Keratinocyte (primary cell): Measurements from ENCODE around the gene ATG10. TPM values are rescaled to one million over a fixed set of nuclear protein-coding genes. Genes with fewer than 3 reads are reported as not detected.
A peak's percentile ranks its signal among the peaks of the same experiment; 100 is the strongest.

Source experiments
- DNase-seq: peaks from one replicate; pipeline ENCODE4 v3.0.0-alpha.2; 2011; ENCODE audit warnings: low read depth, missing footprints, low spot score
- FAIRE-seq: peaks from 2 replicates; lab custom pipeline; 2011; peaks lifted over from hg19 to GRCh38; lab: Jason Lieb, UNC
- H2AFZ ChIP-seq: 2 replicates; pipeline ENCODE4 v1.6.0; 2012; ENCODE audit warnings: low read length, control low read depth, inconsistent platforms; ENCODE audit not compliant: control insufficient read depth
- H3K27ac ChIP-seq: 2 replicates; pipeline ENCODE4 v1.5.1; 2011; ENCODE audit warnings: low read length; ENCODE audit not compliant: control insufficient read depth, insufficient read depth
- H3K27me3 ChIP-seq: 3 replicates; pipeline ENCODE4 v1.6.0; 2011; ENCODE audit warnings: low read length; ENCODE audit not compliant: control insufficient read depth, insufficient read depth; ENCODE audit errors: extremely low read depth
- H3K36me3 ChIP-seq, 2 experiments: 2 replicates in 1 of 2; 3 replicates in 1 of 2; pipeline ENCODE4 v1.5.1; 2011; ENCODE audit warnings: low read length in 2 of 2, mild to moderate bottlenecking in 1 of 2; ENCODE audit not compliant: control insufficient read depth in 2 of 2, insufficient read depth in 2 of 2; ENCODE audit errors: extremely low read depth in 1 of 2
- H3K4me1 ChIP-seq: 3 replicates; pipeline ENCODE4 v1.5.1; 2011; ENCODE audit warnings: low read length; ENCODE audit not compliant: control insufficient read depth, insufficient read depth; ENCODE audit errors: extremely low read depth
- H3K4me2 ChIP-seq: 3 replicates; pipeline ENCODE4 v1.6.0; 2011; ENCODE audit warnings: low read depth, low read length; ENCODE audit not compliant: control insufficient read depth, insufficient read depth; ENCODE audit errors: extremely low read depth
- H3K4me3 ChIP-seq, 3 experiments: fragments of 200-600 bp in 1 of 3; sonication (generic) in 1 of 3; 2 replicates in 2 of 3; 3 replicates in 1 of 3; pipeline ENCODE4 v1.5.1; 2011 to 2016; ENCODE audit warnings: low read length in 3 of 3, mild to moderate bottlenecking in 3 of 3, control low read depth in 2 of 3, inconsistent platforms in 1 of 3, low read depth in 1 of 3, mixed read lengths in 1 of 3, mixed run types in 1 of 3, moderate library complexity in 1 of 3; ENCODE audit not compliant: control insufficient read depth in 2 of 3, insufficient read depth in 2 of 3; ENCODE audit errors: extremely low read depth in 1 of 3
- H3K79me2 ChIP-seq: 2 replicates; pipeline ENCODE4 v1.6.0; 2012; ENCODE audit warnings: low read length; ENCODE audit not compliant: control insufficient read depth, insufficient read depth
- H3K9ac ChIP-seq: 3 replicates; pipeline ENCODE4 v1.6.0; 2011; ENCODE audit warnings: low read length; ENCODE audit not compliant: control insufficient read depth, insufficient read depth; ENCODE audit errors: extremely low read depth
- H3K9me1 ChIP-seq: 3 replicates; pipeline ENCODE4 v1.6.0; 2011; ENCODE audit warnings: low read length; ENCODE audit not compliant: control insufficient read depth, insufficient read depth; ENCODE audit errors: extremely low read depth
- H3K9me3 ChIP-seq: 2 replicates; pipeline ENCODE4 v1.5.1; 2012; ENCODE audit warnings: low read depth, low read length; ENCODE audit not compliant: control insufficient read depth
- H4K20me1 ChIP-seq: 3 replicates; pipeline ENCODE4 v1.6.0; 2011; ENCODE audit warnings: low read length; ENCODE audit not compliant: control insufficient read depth, insufficient read depth; ENCODE audit errors: extremely low read depth
- CTCF ChIP-seq, 3 experiments: IDR thresholded peaks in 1 of 3; conservative IDR thresholded peaks in 1 of 3; optimal IDR thresholded peaks in 1 of 3; 2 replicates in 2 of 3; 3 replicates in 1 of 3; pipeline versions ENCODE3 to v1.5.1; 2011; ENCODE audit warnings: low read length in 3 of 3, mild to moderate bottlenecking in 3 of 3, moderate library complexity in 2 of 3, control low read depth in 1 of 3, inconsistent platforms in 1 of 3; ENCODE audit not compliant: insufficient read depth in 2 of 3; ENCODE audit errors: extremely low read depth in 1 of 3
- EZH2 ChIP-seq: IDR thresholded peaks from one replicate; pipeline ENCODE4 v1.6.1; 2012; ENCODE audit warnings: inconsistent platforms, mild to moderate bottlenecking, low read length, moderate library complexity
- dilution Hi-C: fragments of 300-500 bp; cut with MboI; formaldehyde crosslinking; loops from one replicate; pipeline ENCODE4 v1.7.0; 2020; ENCODE audit warnings: low sequenced_read_pairs; ENCODE audit not compliant: extremely low pct_ligation_motif_present
- polyA plus RNA-seq, 5 experiments: library from polyadenylated mRNA; depleted of rRNA in 3 of 5; stranded (reverse) in 3 of 5; stranded (forward) in 1 of 5; unstranded in 1 of 5; fragments of >200 nt; gene quantifications; 1 replicate in 1 of 5; 2 replicates in 3 of 5; 3 replicates in 1 of 5; pipeline versions ENCODE4 v1.2.1 to v1.2.3, GENCODE V29; 2011 to 2012; ENCODE audit warnings: missing spikeins in 2 of 5, low read depth in 1 of 5, low replicate concordance in 1 of 5

Gene ATG10
- polyA plus RNA-seq, 1 donor (not counting 4 experiments of a cell fraction or from before 2014, with no cell fraction given): 5.4 TPM

GRCh38 chr5:82208371-82208770, 236.5 kb downstream of the ATG10 start:
- DNase-seq (no peak), FAIRE-seq (no peak)
- Histone ChIP-seq H3K4me2 (no peak overlapping the region), H3K79me2 (no peaks in the 10 kb centered on the region), H3K27ac (no peak overlapping the region), H3K4me3 (no peak overlapping the region), H3K9me1 (no peaks in the 10 kb centered on the region), H2AFZ (no peak overlapping the region), H3K9ac (no peak overlapping the region), H3K36me3 (no peaks in the 10 kb centered on the region), H3K9me3 (no peaks in the 10 kb centered on the region), H3K4me1 (peaks cover 4% of the 10 kb centered on the region), H4K20me1 (no peaks in the 10 kb centered on the region), H3K27me3 (no peaks in the 10 kb centered on the region)
- TF ChIP-seq EZH2: no peak
- TF ChIP-seq CTCF (optimal IDR thresholded peaks at IDR 0.05 in 1 of 3, IDR thresholded peaks at IDR 0.05 in 1 of 3, conservative IDR thresholded peaks at IDR 0.05 in 1 of 3; ENCODE audit: extremely low read depth in 1 of 3, insufficient read depth in 2 of 3, low read length in 3 of 3): no peak
- dilution Hi-C loops: no loop called here

GRCh38 chr5:82211855-82212572, 240.2 kb downstream of the ATG10 start:
- H3K36me3 ChIP-seq: no peaks in the 10 kb centered on the region
- dilution Hi-C loops: no loop called here
- peaks cover 4% of the 10 kb centered on the region for H3K4me1 ChIP-seq
- TF ChIP-seq EZH2 (no peak), CTCF (optimal IDR thresholded peaks at IDR 0.05 in 1 of 3, IDR thresholded peaks at IDR 0.05 in 1 of 3, conservative IDR thresholded peaks at IDR 0.05 in 1 of 3; ENCODE audit: extremely low read depth in 1 of 3, insufficient read depth in 2 of 3, low read length in 3 of 3) (no peak)
- no peaks in the 10 kb centered on the region for H3K27me3 ChIP-seq
- DNase-seq: no peak
- H3K9me1 ChIP-seq: no peaks in the 10 kb centered on the region
- FAIRE-seq: peak; percentile 34
- no peaks in the 10 kb centered on the region for H3K9me3 ChIP-seq
- no peak overlapping the region for H3K4me2 ChIP-seq
- no peak overlapping the region for H3K9ac ChIP-seq
- H3K79me2 ChIP-seq: no peaks in the 10 kb centered on the region
- no peak overlapping the region for H3K27ac ChIP-seq
- no peak overlapping the region for H3K4me3 ChIP-seq
- H4K20me1 ChIP-seq: no peaks in the 10 kb centered on the region
- peak overlapping the region; percentile 30 for H2AFZ ChIP-seq
